ENCODE results near the gene EIF3L.

Gene EIF3L

GRCh38 chr22:37816543-37817180 is 32.6 kb upstream of the EIF3L start:
- Histone ChIP-seq H3K4me3 (ENCODE audit: low read length) (no peak overlapping the region), H3K9me2 (replicated peaks; ENCODE audit: control insufficient read depth, low read length) (no peaks in the 10 kb centered on the region), H3K9me3 (ENCODE audit: control insufficient read depth, insufficient read depth, low read length) (no peaks in the 10 kb centered on the region), H3K27me3 (ENCODE audit: control insufficient read depth, low read length) (peaks cover 20% of the 10 kb centered on the region), H3K4me1 (ENCODE audit: control insufficient read depth, low read length) (peaks cover 20% of the 10 kb centered on the region), H3F3A (ENCODE audit: control insufficient read depth, insufficient read depth) (no peaks in the 10 kb centered on the region), H3K79me2 (ENCODE audit: control insufficient read depth, low read length) (no peaks in the 10 kb centered on the region), H3K36me3 (ENCODE audit: control insufficient read depth, low read length) (no peaks in the 10 kb centered on the region), H4K20me1 (ENCODE audit: control insufficient read depth, insufficient read depth, low read depth, low read length) (no peaks in the 10 kb centered on the region), H3K27ac (ENCODE audit: low read depth, low read length) (no peak overlapping the region), H3K4me2 (ENCODE audit: low read length) (no peak overlapping the region)
- TF ChIP-seq EZH2phosphoT487 (IDR thresholded peaks at IDR 0.05; ENCODE audit: borderline replicate concordance, low read length) (no peak), CTCF (IDR thresholded peaks at IDR 0.05; ENCODE audit: low read depth, low read length, poor library complexity, severe bottlenecking) (no peak)

- Histone ChIP-seq H3K27me3 (ENCODE audit: control insufficient read depth, low read length) (peaks cover 22% of the 10 kb centered on the region), H3K36me3 (ENCODE audit: control insufficient read depth, low read length) (no peaks in the 10 kb centered on the region), H3K4me3 (ENCODE audit: low read length) (peak overlapping the region; percentile 60), H3K4me2 (ENCODE audit: low read length) (peak overlapping the region; percentile 82), H3K4me1 (ENCODE audit: control insufficient read depth, low read length) (peaks cover 20% of the 10 kb centered on the region), H3K9me2 (replicated peaks; ENCODE audit: control insufficient read depth, low read length) (no peaks in the 10 kb centered on the region), H3K9me3 (ENCODE audit: control insufficient read depth, insufficient read depth, low read length) (no peaks in the 10 kb centered on the region), H3K27ac (ENCODE audit: low read depth, low read length) (no peak overlapping the region), H3K79me2 (ENCODE audit: control insufficient read depth, low read length) (no peaks in the 10 kb centered on the region), H4K20me1 (ENCODE audit: control insufficient read depth, insufficient read depth, low read depth, low read length) (no peaks in the 10 kb centered on the region), H3F3A (ENCODE audit: control insufficient read depth, insufficient read depth) (no peaks in the 10 kb centered on the region)
- TF ChIP-seq CTCF (IDR thresholded peaks at IDR 0.05; ENCODE audit: low read depth, low read length, poor library complexity, severe bottlenecking) (peak; percentile 93), EZH2phosphoT487 (IDR thresholded peaks at IDR 0.05; ENCODE audit: borderline replicate concordance, low read length) (no peak)
Observed at GRCh38 chr22:37817705-37818408, 31.4 kb upstream of the EIF3L start.

- peak overlapping the region; percentile 60 for H3K4me3 ChIP-seq (ENCODE audit: low read length)
- TF ChIP-seq CTCF (IDR thresholded peaks at IDR 0.05; ENCODE audit: low read depth, low read length, poor library complexity, severe bottlenecking) = peak; percentile 50
- TF ChIP-seq EZH2phosphoT487 (IDR thresholded peaks at IDR 0.05; ENCODE audit: borderline replicate concordance, low read length) = no peak
- peaks cover 28% of the 10 kb centered on the region for H3K27me3 ChIP-seq (ENCODE audit: control insufficient read depth, low read length)
- H4K20me1 ChIP-seq (ENCODE audit: control insufficient read depth, insufficient read depth, low read depth, low read length) = no peaks in the 10 kb centered on the region
- peak overlapping the region; percentile 82 for H3K4me2 ChIP-seq (ENCODE audit: low read length)
- H3K9me2 ChIP-seq (replicated peaks; ENCODE audit: control insufficient read depth, low read length) = no peaks in the 10 kb centered on the region
- no peaks in the 10 kb centered on the region for H3K9me3 ChIP-seq (ENCODE audit: control insufficient read depth, insufficient read depth, low read length)
- H3F3A ChIP-seq (ENCODE audit: control insufficient read depth, insufficient read depth) = no peaks in the 10 kb centered on the region
- no peak overlapping the region for H3K27ac ChIP-seq (ENCODE audit: low read depth, low read length)
- H3K79me2 ChIP-seq (ENCODE audit: control insufficient read depth, low read length) = no peaks in the 10 kb centered on the region
- H3K4me1 ChIP-seq (ENCODE audit: control insufficient read depth, low read length) = peaks cover 20% of the 10 kb centered on the region
- no peaks in the 10 kb centered on the region for H3K36me3 ChIP-seq (ENCODE audit: control insufficient read depth, low read length)
Observed at GRCh38 chr22:37818409-37819104, 30.7 kb upstream of the EIF3L start.
